SKM-1 treated with dmso at 0.1 percent for 144 hours (cell line): ENCODE results near the gene PCED1A.
A peak's percentile ranks its signal among the peaks of the same experiment; 100 is the strongest.

ENCODE experiments used
- DNase-seq: peaks from one replicate; lab custom pipeline; 2025; ENCODE audit not compliant: unreplicated experiment; lab: John Stamatoyannopoulos, UW

PCED1A gene

GRCh38 chr20:2840138-2840966, at the start of gene PCED1A, which contains the start of gene VPS16:
Gene PCED1A, minus strand, starts transcription at chr20:2840655. Its CDS starts 743 bp downstream, at chr20:2839912.
Gene VPS16, plus strand, starts transcription at chr20:2840745. Its CDS starts 30 bp downstream, at chr20:2840775.
- peak; percentile 25 for DNase-seq

DNA sequence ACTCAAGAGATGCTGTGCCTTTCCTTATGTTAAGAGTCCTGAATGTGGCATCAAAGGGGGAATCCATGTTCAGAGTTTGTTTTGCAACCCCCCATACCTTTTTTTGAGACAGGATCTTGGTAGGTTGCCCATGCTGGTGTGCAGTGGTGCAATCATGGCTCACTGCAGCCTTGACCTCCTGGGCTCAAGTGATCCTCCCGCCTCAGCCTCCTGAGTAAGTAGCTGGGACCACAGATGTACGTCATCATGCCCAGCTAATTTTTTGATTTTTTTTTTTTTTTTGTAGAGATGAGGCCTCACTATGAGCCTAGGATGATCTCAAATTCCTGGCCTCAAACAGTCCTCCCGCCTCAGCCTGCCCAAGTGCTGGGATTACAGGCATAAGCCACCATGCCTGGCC, 49.3 kb upstream of the PCED1A start:
- DNase-seq: no peak

- no peak for DNase-seq
Observed at GRCh38 chr20:2889209-2889608, 48.8 kb upstream of the PCED1A start.

DNA sequence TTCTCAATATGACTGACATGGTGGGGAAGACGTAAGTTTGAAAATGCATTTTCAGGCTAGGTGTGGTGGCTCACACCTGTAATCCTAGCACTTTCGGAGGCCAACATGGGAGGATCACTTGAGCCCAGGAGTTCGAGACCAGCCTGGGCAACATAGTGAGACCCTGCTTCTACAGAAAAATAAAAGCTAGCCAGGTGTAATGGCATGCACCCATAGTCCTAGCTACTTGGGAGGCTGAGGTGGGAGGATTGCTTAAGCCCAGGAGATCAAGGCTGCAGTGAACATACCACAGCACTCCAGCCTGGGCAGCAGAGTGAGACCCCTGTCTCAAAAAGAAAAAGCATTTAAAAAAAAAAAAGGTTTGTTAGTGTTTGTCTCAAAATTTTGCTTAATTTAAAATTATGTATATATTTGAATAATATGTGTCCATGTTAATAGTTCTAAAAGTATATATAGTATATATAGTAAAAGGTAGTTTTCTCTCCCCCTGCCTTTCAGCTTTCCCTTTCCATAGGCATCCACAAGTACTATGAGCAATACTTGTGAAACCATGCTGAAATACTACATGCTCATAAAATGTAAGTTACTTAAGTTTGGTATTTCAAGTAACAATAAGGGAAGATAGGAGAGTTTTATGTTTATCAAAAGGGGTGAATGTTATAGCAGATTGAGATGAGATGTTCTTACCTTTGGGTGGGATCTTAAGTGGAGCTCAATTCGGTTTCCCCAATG, 47.9 kb upstream of the PCED1A start:
- no peak for DNase-seq

DNA sequence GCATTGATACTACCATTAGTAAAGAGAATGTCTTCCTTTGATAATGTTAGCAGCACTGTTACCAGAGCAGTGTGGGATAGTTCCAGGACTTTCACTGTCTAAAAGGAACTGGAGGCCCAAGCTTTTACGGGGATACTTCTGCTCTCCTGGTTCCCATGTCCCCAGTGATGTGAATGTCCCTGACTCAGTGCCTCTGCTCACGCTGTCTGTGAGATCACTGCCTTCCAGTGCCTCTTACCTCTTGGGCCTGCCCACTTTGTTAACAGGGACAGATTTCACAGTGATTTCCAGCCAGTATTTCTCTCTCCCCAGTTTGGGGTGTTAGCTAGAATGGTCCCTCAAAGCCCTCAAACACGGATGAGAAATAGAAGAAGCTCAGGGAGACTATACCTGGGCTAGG, 47.3 kb upstream of the PCED1A start:
- DNase-seq: no peak

DNA sequence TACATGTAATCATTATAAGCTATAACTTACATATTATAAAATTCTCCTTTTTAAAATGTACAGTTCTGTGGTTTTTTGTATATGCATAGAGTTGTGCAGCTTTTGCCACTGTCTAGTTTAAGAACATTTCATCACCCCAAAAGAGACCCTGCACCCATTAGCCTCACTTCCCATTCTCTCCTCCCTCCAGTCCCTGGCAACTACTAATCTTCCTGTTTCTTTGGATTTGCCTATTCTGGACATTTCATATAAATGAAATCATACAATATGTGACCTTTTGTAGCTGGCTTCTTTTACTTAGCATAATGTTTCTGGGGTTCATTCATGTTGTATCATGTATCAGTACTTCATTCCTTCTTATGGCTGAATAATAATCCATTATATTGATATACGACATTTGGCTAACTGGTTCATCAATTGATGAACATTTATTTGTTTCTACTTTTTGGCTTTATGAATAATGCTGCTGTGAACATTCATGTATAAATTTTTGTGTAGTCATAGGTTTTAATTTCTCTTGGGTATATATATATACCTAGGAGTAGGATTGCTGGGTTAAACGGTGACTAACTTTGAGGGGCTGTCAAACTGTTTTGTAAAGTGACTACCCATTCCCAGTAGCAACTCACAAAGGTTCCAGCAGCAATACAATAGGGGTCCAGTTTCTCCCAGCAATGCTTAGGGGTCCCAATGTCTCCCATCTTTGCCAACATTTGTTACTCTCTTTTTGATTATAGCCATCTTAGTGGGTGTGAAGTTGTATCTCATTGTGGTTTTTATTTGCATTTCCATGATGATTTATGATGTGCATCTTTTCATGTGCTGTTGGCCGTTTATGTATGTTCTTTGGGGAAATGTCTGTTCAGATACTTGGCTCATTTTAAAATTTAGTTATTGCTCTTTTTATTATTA, 43.5 kb upstream of the PCED1A start:
- DNase-seq: no peak

DNA sequence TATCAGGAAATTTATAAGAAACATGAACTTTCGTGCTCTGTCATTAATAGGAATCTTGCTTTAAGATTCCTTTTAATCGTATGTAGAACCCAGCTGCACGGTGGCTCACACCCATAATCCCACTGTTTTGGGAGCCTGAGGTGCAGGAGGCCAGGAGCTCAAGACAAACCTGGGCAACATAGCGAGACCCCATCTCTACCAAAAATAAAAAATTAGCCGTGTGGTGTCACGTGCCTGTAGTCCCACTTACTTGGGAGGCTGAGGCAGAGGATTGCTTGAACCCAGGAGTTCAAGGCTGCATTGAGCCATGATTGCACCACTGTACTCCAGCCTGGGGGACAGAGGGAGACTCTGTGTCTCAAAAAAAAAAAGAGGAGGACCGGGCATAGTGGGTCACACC, 40.2 kb upstream of the PCED1A start:
- DNase-seq: no peak

GRCh38 chr20:2879146-2879545, 38.7 kb upstream of the PCED1A start:
- DNase-seq: no peak

DNA sequence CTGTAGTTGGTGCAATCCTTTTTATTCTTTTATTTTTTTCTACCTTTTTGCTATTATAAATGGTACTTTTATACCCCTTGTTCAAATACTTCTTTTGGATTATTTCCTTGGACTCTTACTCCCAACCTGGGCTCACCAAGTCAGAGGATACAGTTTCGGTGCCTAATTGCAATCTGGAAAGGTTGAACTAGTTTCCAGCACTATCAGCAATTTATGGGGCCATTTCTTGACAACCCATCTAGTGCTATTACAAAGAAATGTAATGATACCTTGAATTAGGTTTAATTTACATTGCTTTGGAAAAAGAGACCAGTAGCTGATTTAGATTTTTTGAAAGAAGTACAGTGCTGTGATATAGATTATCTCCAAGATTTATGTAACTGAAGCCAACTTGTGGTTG, 38.1 kb upstream of the PCED1A start:
- DNase-seq: no peak

- no peak for DNase-seq
Observed at GRCh38 chr20:2875690-2876203, 35.3 kb upstream of the PCED1A start.

DNA sequence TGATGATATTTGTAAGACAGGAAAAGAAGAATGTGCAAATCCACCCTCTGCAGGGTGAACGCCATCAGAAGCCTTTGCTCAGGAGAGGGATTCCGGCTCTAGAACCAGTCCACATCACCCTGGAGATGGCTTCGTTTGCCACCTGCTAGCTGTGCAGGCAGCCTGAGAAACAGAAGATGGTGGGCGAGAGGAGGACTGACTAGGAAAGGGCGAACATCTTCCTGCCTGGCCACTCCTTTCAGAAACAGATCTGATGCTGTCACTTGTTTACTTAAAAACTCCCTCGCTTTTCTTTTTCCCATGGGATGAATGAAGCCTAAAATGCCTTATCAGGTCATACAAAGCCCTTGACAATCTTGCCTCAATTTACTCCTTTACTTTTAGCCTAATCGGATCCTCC, 34.0 kb upstream of the PCED1A start:
- DNase-seq: no peak

DNA sequence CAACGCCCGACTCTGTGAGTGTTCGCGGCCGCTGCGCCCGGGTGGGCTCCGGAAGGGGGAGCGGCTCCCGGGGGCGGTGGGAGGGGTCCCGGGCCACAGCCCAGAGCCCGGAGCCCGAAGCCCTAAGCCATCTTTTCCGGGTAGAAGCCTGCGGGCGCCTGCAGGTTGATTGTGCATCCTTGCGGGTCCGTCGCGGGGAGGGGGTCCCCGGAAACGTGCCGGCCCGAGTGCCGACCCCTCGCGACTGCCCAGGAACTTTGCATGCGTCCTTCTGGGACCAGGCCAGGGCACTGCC, 33.2 kb upstream of the PCED1A start:
- DNase-seq: no peak

- DNase-seq: peak; percentile 60
Observed at GRCh38 chr20:2873010-2873746, 32.7 kb upstream of the PCED1A start, which contains the start of gene PTPRA. Gene PTPRA, plus strand, starts transcription at chr20:2873481. Its CDS starts 90,797 bp downstream, at chr20:2964278.

GRCh38 chr20:2872459-2873009, 32.1 kb upstream of the PCED1A start:
- DNase-seq: peak; percentile 18

DNA sequence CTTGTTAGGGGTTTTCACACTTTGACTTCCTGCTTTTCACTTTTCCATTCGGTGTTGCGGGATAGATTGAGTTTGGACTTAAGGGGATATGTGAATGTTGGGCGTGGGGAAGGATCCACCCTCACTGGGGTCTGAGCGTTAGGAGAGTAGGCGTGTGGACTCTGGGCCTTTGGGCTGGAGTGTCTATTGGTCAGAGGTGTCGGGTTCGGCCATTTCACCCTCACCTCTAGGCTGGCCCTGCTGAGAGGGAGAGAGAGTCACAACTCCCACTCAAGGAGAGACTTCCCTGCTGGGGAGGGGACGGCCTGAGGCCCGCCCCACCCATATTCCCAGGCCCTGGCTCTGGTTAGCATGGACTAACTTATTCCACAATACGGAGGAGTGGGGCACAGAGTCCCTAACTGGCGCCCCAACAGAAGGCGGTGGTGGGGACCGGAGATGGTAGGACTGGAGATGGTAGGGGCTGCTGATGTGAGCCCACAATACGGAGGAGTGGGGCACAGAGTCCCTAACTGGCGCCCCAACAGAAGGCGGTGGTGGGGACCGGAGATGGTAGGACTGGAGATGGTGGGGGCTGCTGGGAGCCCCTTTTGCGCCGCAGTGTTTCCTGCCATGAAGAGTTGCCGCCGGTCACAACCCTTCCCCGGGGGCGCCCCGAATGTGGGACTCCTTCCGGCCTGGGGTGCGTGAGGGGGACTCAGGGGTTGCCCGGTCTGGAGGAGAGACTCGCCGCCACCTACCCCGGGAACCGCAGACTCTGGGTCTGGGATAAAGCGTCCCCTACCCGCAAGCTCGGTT, 31.4 kb upstream of the PCED1A start:
- DNase-seq: no peak

DNA sequence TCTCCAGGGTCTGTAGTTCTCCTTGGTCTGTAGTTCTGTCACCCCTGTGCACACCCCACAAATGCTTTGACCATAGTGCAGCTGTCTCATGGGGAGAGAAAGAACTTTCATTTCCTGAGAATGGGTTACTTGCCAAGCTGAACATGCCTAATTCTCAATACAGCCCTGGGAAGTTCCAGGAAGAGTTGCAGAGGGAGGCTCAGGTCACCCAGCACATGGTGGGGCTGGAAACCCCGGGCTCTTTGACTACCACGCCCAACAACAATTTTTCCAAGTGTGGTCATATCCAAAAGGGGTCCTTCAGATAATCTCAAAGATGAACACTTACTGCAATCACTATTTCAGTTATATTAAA, 30.6 kb upstream of the PCED1A start:
- DNase-seq: no peak

DNA sequence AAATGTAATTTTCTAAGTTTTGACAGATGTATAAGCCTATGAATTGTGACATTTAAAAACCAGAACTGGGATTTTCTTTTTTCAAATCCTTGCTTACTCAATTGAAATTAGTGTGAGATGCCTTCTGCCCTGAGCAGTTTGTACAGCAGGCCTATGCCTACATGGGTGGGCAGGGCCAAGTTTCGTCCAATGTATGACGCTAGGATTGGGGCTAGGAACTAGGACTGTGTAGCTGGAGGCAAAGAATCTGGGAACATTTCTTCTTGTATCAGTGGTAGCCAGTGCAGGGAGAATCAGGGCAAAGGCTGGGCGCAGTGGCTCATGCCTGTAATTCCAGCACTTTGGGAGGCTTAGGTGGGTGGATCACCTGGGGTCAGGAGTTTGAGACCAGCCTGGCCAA, 28.9 kb upstream of the PCED1A start:
- no peak for DNase-seq

DNA sequence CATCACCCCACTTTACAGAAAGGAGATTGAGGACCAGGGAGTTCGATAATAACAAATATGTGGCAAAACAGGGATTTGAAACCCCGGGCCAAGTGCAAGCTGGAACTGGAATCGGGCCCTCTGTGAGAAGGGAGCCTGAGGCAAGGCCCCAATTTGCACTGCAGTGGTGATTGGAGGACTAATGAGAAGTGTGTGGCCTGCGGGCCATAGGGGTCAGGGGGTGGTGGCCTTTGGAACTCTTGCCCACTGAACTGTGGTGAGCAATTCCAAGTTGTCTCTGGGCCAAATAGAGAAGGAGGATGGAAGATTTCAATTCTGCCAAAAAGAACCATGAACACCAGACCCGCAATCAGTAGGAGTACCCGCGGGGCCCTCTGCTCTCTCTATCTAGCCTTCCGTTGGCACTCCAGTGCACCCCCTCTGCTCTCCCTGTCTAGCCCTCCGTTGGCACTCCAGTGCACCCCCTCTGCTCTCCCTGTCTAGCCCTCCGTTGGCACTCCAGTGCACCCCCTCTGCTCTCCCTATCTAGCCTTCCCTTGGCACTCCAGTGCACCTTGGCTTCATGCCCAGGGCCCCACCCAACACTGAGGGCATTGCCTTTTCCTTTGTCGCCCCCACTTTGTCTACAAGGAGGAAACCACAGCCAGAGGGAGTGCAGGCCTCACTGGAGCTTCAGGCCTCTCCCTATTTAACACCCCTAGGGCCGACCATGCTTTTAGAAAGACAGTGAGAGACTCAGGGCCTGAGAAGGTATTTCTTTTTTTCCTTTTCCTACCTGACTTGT, 26.8 kb upstream of the PCED1A start:
- DNase-seq: no peak

DNA sequence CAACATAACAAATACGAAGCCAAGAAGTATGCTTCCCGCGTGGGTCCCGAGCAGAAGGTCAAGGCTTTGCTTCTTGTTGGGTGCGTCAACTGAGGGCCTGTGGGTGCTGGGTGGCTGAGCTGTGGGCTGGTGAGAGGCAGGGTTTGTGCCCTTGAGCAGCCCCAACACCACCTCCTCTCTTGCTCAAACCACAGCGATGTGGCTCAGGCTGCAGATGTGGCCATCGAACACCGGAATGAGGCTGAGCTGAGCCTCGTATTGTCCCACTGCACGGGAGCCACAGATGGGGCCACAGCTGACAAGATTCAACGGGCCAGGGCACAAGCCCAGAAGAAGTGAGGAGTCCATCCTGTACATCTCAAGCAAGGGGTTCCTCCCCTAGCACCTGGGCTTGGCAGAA, 25.8 kb upstream of the PCED1A start:
- DNase-seq: no peak
